PC-9 (cell line): ENCODE results near the gene MRPL40.
"Not testable (repeated sequence)": the region's sequence is repeated elsewhere in the genome, so short reads cannot be mapped to it uniquely, and the experiment has no call there.

Experiments
- CTCF ChIP-seq: fragments of 200-600 bp; sonication (generic); conservative IDR thresholded peaks from 2 replicates; pipeline ENCODE4 v1.6.1; 2017; ENCODE audit warnings: mixed run types, antibody characterized with exemption, mild to moderate bottlenecking, moderate library complexity
- EZH2 ChIP-seq: fragments of 200-600 bp; sonication (generic); IDR thresholded peaks from 2 replicates; pipeline ENCODE4 v1.8.0; 2017; ENCODE audit warnings: antibody characterized with exemption, low read depth

DNA sequence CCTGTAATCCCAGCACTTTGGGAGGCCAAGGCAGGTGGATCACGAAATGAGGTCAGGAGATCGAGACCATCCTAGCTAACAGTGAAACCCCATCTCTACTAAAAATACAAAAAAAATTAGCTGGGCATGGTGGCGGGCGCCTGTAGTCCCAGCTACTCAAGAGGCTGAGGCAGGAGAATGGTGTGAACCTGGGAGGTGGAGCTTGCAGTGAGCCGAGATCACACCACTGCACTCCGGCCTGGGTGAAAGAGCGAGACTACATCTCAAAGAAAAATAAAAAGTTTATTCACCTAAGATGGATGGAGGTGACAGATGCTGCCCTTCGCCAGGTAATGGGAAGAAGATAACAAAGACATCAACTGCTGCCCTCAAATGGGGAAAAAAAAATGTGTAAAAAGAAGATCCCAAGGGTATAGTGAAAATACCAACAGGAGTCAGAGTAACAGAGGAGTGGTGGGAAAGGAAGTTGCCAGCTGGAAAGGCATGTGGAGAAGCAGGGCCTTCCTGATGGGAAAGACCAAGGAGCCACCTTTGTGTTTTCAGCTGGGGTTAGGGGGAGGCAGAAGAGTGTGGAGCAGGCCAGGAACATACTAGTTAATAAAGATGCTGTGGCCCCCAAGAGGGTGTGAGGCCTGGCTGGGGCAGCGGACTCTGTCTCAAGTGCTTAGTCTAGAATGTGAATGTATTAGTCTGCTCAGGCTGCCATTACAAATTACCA, 4.3 kb downstream of the MRPL40 start:
- not testable (repeated sequence) for TF ChIP-seq CTCF, EZH2
